Stimulated activated naive CD8-positive, alpha-beta T cell treated with anti-CD3 and anti-CD28 coated beads, Interleukin-15, Interleukin-2, amounts not matched to agents 100 ng/mL and 50 ng/mL, for 24 hours (primary cell): ENCODE data around the gene LIMD2.
A peak's percentile ranks its signal among the peaks of the same experiment; 100 is the strongest.

Experiments
- H3K27ac Mint-ChIP-seq: one replicate; pipeline ENCODE4 v1.8.0; 2021; ENCODE audit warnings: mild to moderate bottlenecking, mixed read lengths
- H3K27me3 Mint-ChIP-seq: one replicate; pipeline ENCODE4 v1.8.0; 2021; ENCODE audit warnings: mixed read lengths
- H3K36me3 Mint-ChIP-seq: one replicate; pipeline ENCODE4 v1.8.0; 2021; ENCODE audit warnings: low read depth, mixed read lengths
- H3K4me1 Mint-ChIP-seq: one replicate; pipeline ENCODE4 v1.8.0; 2021; ENCODE audit warnings: low read depth, mixed read lengths
- H3K4me3 Mint-ChIP-seq: one replicate; pipeline ENCODE4 v1.8.0; 2021; ENCODE audit warnings: mild to moderate bottlenecking, mixed read lengths
- H3K9me3 Mint-ChIP-seq: one replicate; pipeline ENCODE4 v1.8.0; 2021; ENCODE audit warnings: mixed read lengths

The LIMD2 gene

DNA sequence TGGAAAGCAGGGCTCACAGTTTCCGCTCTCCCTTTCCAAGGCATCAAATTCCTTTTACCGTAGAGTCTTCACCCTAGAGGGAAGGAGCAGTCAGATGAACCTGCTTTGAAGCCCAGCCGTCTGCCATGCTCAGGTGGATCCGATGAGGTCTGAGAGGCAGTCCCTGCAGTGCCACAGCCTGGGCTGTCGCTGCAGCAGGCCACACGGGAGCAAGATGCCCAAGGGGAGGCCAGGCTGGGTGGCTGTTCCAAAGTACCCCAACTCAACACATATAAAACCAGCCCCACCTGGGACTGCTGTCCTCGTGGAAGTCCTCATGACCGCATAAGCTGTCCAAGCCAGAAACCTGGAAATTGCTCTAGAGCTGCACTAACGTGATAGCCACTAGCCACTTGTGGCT, 4.9 kb upstream of the LIMD2 start:
- peaks cover 34% of the 10 kb centered on the region for H3K36me3 Mint-ChIP-seq
- no peaks in the 10 kb centered on the region for H3K9me3 Mint-ChIP-seq
- H3K27me3 Mint-ChIP-seq, result no peaks in the 10 kb centered on the region
- peaks cover 80% of the 10 kb centered on the region for H3K4me1 Mint-ChIP-seq
- no peak overlapping the region for H3K4me3 Mint-ChIP-seq
- peak overlapping the region; percentile 65 for H3K27ac Mint-ChIP-seq

GRCh38 chr17:63704259-63704576, 4.3 kb upstream of the LIMD2 start:
- H3K36me3 Mint-ChIP-seq, result peaks cover 30% of the 10 kb centered on the region
- no peaks in the 10 kb centered on the region for H3K27me3 Mint-ChIP-seq
- peak overlapping the region; percentile 8 for H3K27ac Mint-ChIP-seq
- H3K4me3 Mint-ChIP-seq, result peak overlapping the region; percentile 88
- peaks cover 74% of the 10 kb centered on the region for H3K4me1 Mint-ChIP-seq
- no peaks in the 10 kb centered on the region for H3K9me3 Mint-ChIP-seq

- Mint-ChIP-seq H3K36me3 (peaks cover 25% of the 10 kb centered on the region), H3K27me3 (no peaks in the 10 kb centered on the region), H3K4me3 (peak overlapping the region; percentile 88), H3K27ac (peak overlapping the region; percentile 97), H3K9me3 (no peaks in the 10 kb centered on the region), H3K4me1 (peaks cover 68% of the 10 kb centered on the region)
Observed at GRCh38 chr17:63703556-63704258, 3.8 kb upstream of the LIMD2 start.

- H3K27me3 Mint-ChIP-seq, result no peaks in the 10 kb centered on the region
- no peaks in the 10 kb centered on the region for H3K9me3 Mint-ChIP-seq
- H3K27ac Mint-ChIP-seq, result peak overlapping the region; percentile 97
- H3K36me3 Mint-ChIP-seq, result peaks cover 20% of the 10 kb centered on the region
- peak overlapping the region; percentile 88 for H3K4me3 Mint-ChIP-seq
- peaks cover 66% of the 10 kb centered on the region for H3K4me1 Mint-ChIP-seq
Observed at GRCh38 chr17:63703029-63703428, 3.1 kb upstream of the LIMD2 start.

GRCh38 chr17:63702721-63703015, 2.7 kb upstream of the LIMD2 start:
- H3K27ac Mint-ChIP-seq, result peak overlapping the region; percentile 97
- H3K36me3 Mint-ChIP-seq, result peaks cover 24% of the 10 kb centered on the region
- H3K9me3 Mint-ChIP-seq, result no peaks in the 10 kb centered on the region
- peak overlapping the region; percentile 88 for H3K4me3 Mint-ChIP-seq
- no peaks in the 10 kb centered on the region for H3K27me3 Mint-ChIP-seq
- peaks cover 69% of the 10 kb centered on the region for H3K4me1 Mint-ChIP-seq

GRCh38 chr17:63701868-63702720, 2.2 kb upstream of the LIMD2 start:
- H3K9me3 Mint-ChIP-seq, result no peaks in the 10 kb centered on the region
- H3K27me3 Mint-ChIP-seq, result no peaks in the 10 kb centered on the region
- H3K36me3 Mint-ChIP-seq, result peaks cover 29% of the 10 kb centered on the region
- H3K4me3 Mint-ChIP-seq, result peak overlapping the region; percentile 88
- H3K27ac Mint-ChIP-seq, result peak overlapping the region; percentile 97
- H3K4me1 Mint-ChIP-seq, result peaks cover 70% of the 10 kb centered on the region

- Mint-ChIP-seq H3K27me3 (no peaks in the 10 kb centered on the region), H3K36me3 (peaks cover 33% of the 10 kb centered on the region), H3K9me3 (no peaks in the 10 kb centered on the region), H3K4me1 (peaks cover 70% of the 10 kb centered on the region), H3K27ac (peak overlapping the region; percentile 97), H3K4me3 (peak overlapping the region; percentile 88)
Observed at GRCh38 chr17:63701456-63701820, 1.5 kb upstream of the LIMD2 start.

GRCh38 chr17:63700528-63701455, 867 bp upstream of the LIMD2 start:
- H3K4me1 Mint-ChIP-seq, result peaks cover 70% of the 10 kb centered on the region
- H3K4me3 Mint-ChIP-seq, result peak overlapping the region; percentile 88
- H3K36me3 Mint-ChIP-seq, result peaks cover 39% of the 10 kb centered on the region
- H3K9me3 Mint-ChIP-seq, result no peaks in the 10 kb centered on the region
- H3K27me3 Mint-ChIP-seq, result no peaks in the 10 kb centered on the region
- peak overlapping the region; percentile 97 for H3K27ac Mint-ChIP-seq

DNA sequence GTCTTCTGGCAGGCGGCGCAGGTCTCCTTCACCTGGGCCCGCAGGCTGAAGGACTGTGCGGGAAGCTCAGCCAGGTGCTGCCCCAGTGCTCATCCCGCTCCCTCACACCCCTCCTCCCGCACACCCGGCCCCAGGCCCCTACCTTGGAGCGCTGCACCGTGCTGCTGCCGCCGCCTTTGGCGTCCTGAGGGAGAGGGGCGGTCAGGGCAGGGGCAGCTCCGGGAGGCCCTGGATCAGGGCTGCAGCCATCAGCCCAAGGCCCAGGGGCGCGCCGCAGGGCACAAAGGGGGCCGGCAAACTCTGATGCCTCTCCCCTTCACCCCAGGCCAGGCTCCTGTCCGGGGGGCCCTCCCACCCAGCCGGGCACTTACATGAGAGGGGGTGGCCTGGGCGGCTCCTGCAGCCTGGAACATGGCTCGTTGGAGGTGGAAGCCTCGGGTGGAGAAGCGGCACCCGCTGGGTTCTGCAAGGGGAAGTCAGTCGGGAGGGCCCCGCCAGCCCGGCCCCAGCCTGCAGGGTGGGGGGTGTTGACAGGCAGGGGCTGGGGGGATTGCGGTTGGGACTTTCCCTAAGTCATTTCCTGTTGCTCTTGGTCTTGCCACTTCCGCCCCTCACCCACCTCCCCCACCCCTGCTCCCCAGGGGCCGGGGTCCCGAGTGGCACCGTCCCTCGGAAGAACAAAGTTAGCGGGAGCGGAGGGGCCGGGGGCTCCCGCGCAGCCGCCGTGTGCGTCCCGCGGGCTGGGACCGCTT, 863 bp downstream of the LIMD2 start:
- H3K9me3 Mint-ChIP-seq, result no peaks in the 10 kb centered on the region
- H3K27me3 Mint-ChIP-seq, result no peaks in the 10 kb centered on the region
- peaks cover 43% of the 10 kb centered on the region for H3K36me3 Mint-ChIP-seq
- H3K27ac Mint-ChIP-seq, result peak overlapping the region; percentile 88
- peak overlapping the region; percentile 88 for H3K4me3 Mint-ChIP-seq
- H3K4me1 Mint-ChIP-seq, result peaks cover 74% of the 10 kb centered on the region

GRCh38 chr17:63698381-63698885, 1.5 kb downstream of the LIMD2 start:
- H3K36me3 Mint-ChIP-seq, result peaks cover 37% of the 10 kb centered on the region
- peaks cover 74% of the 10 kb centered on the region for H3K4me1 Mint-ChIP-seq
- peak overlapping the region; percentile 94 for H3K27ac Mint-ChIP-seq
- H3K9me3 Mint-ChIP-seq, result no peaks in the 10 kb centered on the region
- H3K4me3 Mint-ChIP-seq, result peak overlapping the region; percentile 88
- H3K27me3 Mint-ChIP-seq, result no peaks in the 10 kb centered on the region

DNA sequence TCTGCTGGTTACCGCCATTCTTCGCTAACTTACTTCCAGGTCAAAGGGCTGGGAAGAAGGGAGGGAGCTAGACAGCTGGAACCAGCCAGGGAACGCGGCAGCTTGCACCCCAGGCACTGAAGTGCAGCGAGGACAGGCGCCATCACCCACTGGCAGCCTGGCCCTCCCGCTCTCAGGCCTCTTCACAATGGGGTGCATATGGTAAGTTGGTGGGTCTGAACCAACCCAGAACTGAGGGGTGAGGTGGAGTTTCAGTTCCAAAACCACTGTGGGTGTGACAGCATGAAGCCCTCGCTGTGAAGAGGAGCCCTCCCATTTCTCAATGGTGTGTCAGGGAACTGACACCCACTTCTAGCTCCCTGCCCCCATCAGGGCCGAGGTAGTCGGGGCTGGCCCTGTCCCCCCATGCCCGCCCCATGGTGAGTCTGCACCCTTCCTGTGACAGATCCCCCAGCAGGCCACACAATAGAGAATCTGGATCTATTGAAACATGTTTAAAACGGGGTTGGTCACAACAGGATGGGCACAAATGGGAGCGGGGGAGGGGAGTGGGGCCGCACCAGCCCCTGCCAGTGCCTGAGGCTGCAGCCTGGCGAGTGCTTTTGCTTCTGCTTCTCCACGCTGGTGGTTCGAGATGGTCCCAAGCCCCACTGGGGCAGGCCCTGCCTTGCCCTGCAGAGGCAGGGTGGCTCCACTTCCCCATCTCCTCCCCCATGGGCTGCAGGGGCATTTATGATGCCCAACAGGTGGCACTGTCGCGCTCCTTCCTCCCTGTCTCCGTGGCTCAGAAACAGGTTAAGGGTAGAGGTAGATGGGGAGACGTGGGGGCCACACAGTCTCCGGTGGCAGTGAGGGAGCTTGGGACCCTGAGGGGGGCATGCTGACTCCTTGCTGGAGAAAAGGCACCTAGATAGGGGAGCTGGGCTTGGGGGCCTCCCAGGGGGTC, 2.3 kb downstream of the LIMD2 start:
- Mint-ChIP-seq H3K27ac (peak overlapping the region; percentile 94), H3K27me3 (no peaks in the 10 kb centered on the region), H3K4me1 (peaks cover 74% of the 10 kb centered on the region), H3K4me3 (peak overlapping the region; percentile 88), H3K9me3 (no peaks in the 10 kb centered on the region), H3K36me3 (peaks cover 29% of the 10 kb centered on the region)

DNA sequence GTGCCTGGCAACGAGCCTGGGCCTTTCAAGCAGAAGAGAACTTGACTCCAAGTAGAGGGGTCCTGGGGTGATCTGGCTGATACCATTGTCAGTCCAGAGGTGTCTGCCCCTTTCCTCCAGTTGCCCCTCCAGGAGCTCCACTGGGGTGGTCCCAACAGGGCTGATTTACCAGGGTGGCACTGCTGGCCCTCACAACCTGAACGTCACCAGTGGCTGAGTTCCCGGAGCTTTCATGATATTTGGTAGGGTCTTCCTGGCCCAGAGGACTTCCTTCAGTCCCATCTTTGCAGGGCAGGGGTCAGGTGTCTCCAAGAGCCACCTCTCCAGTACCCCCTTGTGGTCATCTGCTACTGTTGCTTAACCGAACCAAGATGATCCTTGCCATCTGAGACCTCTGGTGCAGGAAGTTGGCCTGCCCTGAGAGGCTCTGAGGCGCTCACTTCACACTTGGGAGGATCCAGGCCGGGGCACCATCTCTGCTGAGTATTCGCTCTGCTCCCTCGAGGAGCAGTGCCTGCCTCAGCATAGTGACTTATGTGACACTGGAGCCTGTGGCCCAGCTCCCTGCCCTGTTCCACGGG, 3.5 kb downstream of the LIMD2 start:
- peaks cover 24% of the 10 kb centered on the region for H3K36me3 Mint-ChIP-seq
- H3K9me3 Mint-ChIP-seq, result no peaks in the 10 kb centered on the region
- no peaks in the 10 kb centered on the region for H3K27me3 Mint-ChIP-seq
- peak overlapping the region; percentile 88 for H3K4me3 Mint-ChIP-seq
- peaks cover 63% of the 10 kb centered on the region for H3K4me1 Mint-ChIP-seq
- peak overlapping the region; percentile 94 for H3K27ac Mint-ChIP-seq

GRCh38 chr17:63695889-63696288, 4.0 kb downstream of the LIMD2 start:
- H3K9me3 Mint-ChIP-seq, result no peaks in the 10 kb centered on the region
- H3K27me3 Mint-ChIP-seq, result no peaks in the 10 kb centered on the region
- H3K27ac Mint-ChIP-seq, result peak overlapping the region; percentile 94
- peaks cover 24% of the 10 kb centered on the region for H3K36me3 Mint-ChIP-seq
- H3K4me3 Mint-ChIP-seq, result no peak overlapping the region
- peaks cover 58% of the 10 kb centered on the region for H3K4me1 Mint-ChIP-seq
